Gastroesophageal sphincter (tissue), 4 donors: ENCODE measurements around the gene MAT1A. TPM values are rescaled to one million over a fixed set of nuclear protein-coding genes. Genes with fewer than 3 reads are reported as not detected.

Source experiments
- ATAC-seq: fragments of 150-250 bp; one replicate; pipeline ENCODE4 v1.9.1; 2016; ENCODE audit warnings: mild to moderate bottlenecking, moderate library complexity
- H3K27ac ChIP-seq, 4 donors: fragments of 200-600 bp; sonication (generic) in 3 of 4; 1 replicate in 3 of 4; 2 replicates in 1 of 4; pipeline ENCODE4 v1.5.1; 2016 to 2019
- H3K27me3 ChIP-seq: fragments of 200-600 bp; sonication (generic); one replicate; pipeline ENCODE4 v1.5.1; 2019
- H3K36me3 ChIP-seq, 2 donors: fragments of 200-600 bp; sonication (generic); one replicate each; pipeline ENCODE4 v1.5.1; 2019; ENCODE audit warnings: control low read depth in 1 of 2
- H3K4me1 ChIP-seq, 3 donors: fragments of 200-600 bp; sonication (generic); 1 replicate in 2 of 3; 2 replicates in 1 of 3; pipeline ENCODE4 v1.5.1; 2016 to 2019; ENCODE audit warnings: control low read depth in 2 of 3
- H3K4me3 ChIP-seq, 2 donors: fragments of 200-600 bp; sonication (generic); one replicate each; pipeline ENCODE4 v1.5.1; 2019; ENCODE audit warnings: mild to moderate bottlenecking in 1 of 2, moderate library complexity in 1 of 2
- H3K9me3 ChIP-seq, 3 donors: fragments of 200-600 bp; sonication (generic); one replicate each; pipeline ENCODE4 v1.5.1; 2017 to 2019; ENCODE audit warnings: control low read depth in 2 of 3
- EP300 ChIP-seq: sonication (generic); formaldehyde crosslinking; IDR thresholded peaks from one replicate; pipeline ENCODE4 v1.6.1; 2017; ENCODE audit warnings: antibody characterized with exemption, mild to moderate bottlenecking
- POLR2A ChIP-seq, 2 donors: fragments of 450-650 bp; IDR thresholded peaks; one replicate each; pipeline ENCODE4 v1.6.1; 2017; ENCODE audit warnings: antibody characterized with exemption in 2 of 2, mild to moderate bottlenecking in 2 of 2, moderate library complexity in 1 of 2
- POLR2AphosphoS5 ChIP-seq: sonication (generic); formaldehyde crosslinking; IDR thresholded peaks from one replicate; pipeline ENCODE4 v1.6.1; 2017; ENCODE audit warnings: antibody characterized with exemption
- WGBS, 2 donors: methylation state at CpG; one replicate each; pipeline ENCODE4 v1.1.5; 2018; ENCODE audit warnings: low coverage in 1 of 2; 5-methylcytosine and 5-hydroxymethylcytosine counted together
- total RNA-seq, 4 donors: library from RNA; depleted of rRNA; stranded (reverse); fragments of >200 nt; gene quantifications; one replicate each; pipeline ENCODE4 v1.1.0, GENCODE V29; 2016
- TF ChIP-seq, protein P1 (sequence below), 4 experiments: fragments of 200-600 bp in 2 of 4; fragments of 450-650 bp in 2 of 4; sonication (generic) in 1 of 4; IDR thresholded peaks; one replicate each; pipeline ENCODE4 v1.5.1; 2017 to 2019; ENCODE audit warnings: antibody characterized with exemption in 4 of 4, mild to moderate bottlenecking in 2 of 4, moderate library complexity in 2 of 4

MAT1A gene
- total RNA-seq, 4 donors from 2014 or later, result not detected

DNA sequence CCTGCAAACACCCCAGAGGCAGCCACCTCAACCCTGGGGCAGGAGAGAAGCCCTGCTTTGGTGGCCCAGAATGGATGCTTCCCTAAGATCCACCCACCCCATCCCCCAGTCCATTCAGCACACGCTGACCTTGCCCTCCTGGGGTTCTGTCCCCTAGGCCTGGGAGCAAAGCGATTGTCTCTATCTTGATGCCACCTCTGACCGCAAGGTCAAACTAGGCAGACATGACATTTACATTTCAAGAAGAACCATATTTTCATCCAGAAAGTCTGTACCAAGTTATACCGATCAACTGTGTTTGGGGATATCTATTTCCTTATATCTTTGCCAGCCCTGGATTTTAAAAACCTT lies 23.0 kb downstream of the MAT1A start:
- Histone ChIP-seq H3K9me3 (no peaks in the 10 kb centered on the region), H3K27ac (no peak overlapping the region), H3K4me1 (no peaks in the 10 kb centered on the region), H3K36me3 (no peaks in the 10 kb centered on the region), H3K27me3 (peaks cover 10% of the 10 kb centered on the region), H3K4me3 (no peak overlapping the region)
- 78% methylated on average over 4 of the region's 4 CpGs; no CpG with 5 or more reads in 1 of the 2 donors for WGBS, 2 donors
- TF ChIP-seq EP300, result no peak
- no peak for TF ChIP-seq POLR2AphosphoS5
- TF ChIP-seq, protein P1, sequence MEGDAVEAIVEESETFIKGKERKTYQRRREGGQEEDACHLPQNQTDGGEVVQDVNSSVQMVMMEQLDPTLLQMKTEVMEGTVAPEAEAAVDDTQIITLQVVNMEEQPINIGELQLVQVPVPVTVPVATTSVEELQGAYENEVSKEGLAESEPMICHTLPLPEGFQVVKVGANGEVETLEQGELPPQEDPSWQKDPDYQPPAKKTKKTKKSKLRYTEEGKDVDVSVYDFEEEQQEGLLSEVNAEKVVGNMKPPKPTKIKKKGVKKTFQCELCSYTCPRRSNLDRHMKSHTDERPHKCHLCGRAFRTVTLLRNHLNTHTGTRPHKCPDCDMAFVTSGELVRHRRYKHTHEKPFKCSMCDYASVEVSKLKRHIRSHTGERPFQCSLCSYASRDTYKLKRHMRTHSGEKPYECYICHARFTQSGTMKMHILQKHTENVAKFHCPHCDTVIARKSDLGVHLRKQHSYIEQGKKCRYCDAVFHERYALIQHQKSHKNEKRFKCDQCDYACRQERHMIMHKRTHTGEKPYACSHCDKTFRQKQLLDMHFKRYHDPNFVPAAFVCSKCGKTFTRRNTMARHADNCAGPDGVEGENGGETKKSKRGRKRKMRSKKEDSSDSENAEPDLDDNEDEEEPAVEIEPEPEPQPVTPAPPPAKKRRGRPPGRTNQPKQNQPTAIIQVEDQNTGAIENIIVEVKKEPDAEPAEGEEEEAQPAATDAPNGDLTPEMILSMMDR (IDR thresholded peaks at IDR 0.05), result no peak
- TF ChIP-seq POLR2A (IDR thresholded peaks at IDR 0.05), result no peak
- no peak for ATAC-seq

DNA sequence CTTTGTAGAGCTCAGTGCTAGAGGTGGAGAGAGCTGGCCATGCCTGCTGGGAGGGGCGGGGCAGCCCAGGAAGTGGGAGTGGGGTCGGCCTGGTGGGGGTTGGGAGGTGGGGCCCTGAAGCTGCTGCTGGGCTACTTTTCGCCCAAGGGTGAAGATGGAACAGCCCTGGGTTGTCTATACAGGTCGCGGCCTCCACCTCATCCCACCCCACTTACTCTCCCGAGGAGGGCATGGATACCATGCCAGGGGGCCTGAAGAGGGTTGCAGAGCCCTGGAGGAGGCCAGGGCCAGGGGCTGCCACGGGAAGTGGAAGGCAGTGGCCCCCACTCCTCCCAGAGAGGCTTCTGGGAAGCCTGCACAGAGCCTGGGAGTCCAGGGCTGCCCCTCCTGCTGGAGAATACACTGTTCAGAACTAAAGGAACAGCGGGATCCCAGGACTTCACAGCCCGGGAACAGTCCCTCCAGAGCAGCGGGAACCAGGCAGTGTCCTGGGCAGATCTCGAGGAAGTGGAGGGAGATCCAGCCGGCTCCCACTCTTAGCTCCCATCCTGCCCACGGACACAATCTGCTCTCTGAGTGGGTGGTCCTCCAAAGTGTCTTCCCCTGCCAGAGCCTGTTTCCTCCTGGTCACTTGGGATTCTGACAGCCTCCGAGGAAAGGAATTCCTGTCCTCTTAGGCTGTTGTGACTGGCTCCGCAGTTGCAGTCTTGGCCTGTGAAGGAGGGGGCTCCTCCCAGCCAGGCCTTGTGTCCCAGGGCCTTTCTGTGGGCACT lies 23.5 kb downstream of the MAT1A start:
- Histone ChIP-seq H3K4me1 (no peaks in the 10 kb centered on the region), H3K27ac (no peak overlapping the region), H3K36me3 (no peaks in the 10 kb centered on the region), H3K9me3 (no peaks in the 10 kb centered on the region), H3K27me3 (peaks cover 10% of the 10 kb centered on the region), H3K4me3 (no peak overlapping the region)
- 29% methylated on average over 7 of the region's 15 CpGs; no CpG with 5 or more reads in 1 of the 2 donors for WGBS, 2 donors
- TF ChIP-seq POLR2AphosphoS5, result no peak
- TF ChIP-seq, protein P1 (IDR thresholded peaks at IDR 0.05), result no peak
- no peak for TF ChIP-seq POLR2A (IDR thresholded peaks at IDR 0.05)
- TF ChIP-seq EP300, result no peak
- no peak for ATAC-seq

DNA sequence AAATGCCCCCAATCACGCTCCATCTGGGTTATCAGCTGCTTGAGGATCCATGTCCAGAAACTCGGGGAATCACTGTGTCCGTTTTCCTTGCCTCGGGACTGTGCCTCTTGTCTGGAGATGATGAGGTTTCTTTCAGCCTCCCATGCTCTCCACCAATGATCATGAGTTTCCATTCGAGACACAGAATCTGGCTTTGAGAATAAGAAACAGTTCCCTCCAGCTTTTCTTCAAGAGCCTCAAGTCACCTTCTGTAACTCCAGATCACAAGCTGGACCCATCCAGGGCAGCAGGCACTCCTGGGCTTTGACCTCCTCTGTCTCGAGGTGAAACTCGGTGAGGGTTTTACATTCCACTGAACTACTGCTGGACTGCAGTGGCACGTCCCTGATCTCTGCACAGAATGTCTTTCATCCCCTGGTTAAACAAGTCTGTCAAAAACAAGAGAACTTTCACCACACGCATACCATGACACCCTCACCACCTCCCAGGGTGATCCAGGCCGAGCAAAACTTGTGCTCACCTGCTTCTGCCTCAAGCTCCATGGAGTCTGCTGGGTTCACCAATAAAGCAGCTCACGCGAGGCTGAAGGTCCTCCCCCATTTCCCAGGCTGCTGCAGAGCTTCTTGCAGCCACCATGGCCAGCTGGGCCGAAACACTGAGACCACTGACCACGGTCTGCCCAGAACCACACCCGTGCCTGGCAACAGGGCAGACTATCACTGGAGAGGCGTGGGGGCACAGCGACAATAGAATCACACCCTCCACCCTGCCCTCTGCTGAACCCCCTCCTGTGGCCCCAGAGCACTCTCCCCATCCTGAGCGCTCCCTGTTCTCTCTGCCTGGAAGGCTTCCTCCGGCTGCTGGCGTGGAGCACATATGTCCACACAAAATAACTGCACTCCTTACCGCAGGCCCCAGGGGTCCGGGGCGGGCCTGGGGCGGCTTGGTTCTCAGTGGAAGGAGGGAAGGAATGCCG lies 25.1 kb downstream of the MAT1A start:
- no peak for ATAC-seq
- Histone ChIP-seq H3K27ac (no peak overlapping the region), H3K4me3 (no peak overlapping the region), H3K27me3 (peaks cover 22% of the 10 kb centered on the region), H3K9me3 (no peaks in the 10 kb centered on the region), H3K4me1 (no peaks in the 10 kb centered on the region), H3K36me3 (no peaks in the 10 kb centered on the region)
- 80 to 89% methylated on average over 2 to 13 of the region's 25 CpGs for WGBS, 2 donors
- TF ChIP-seq POLR2A (IDR thresholded peaks at IDR 0.05), result no peak
- TF ChIP-seq, protein P1 (IDR thresholded peaks at IDR 0.05), result no peak

DNA sequence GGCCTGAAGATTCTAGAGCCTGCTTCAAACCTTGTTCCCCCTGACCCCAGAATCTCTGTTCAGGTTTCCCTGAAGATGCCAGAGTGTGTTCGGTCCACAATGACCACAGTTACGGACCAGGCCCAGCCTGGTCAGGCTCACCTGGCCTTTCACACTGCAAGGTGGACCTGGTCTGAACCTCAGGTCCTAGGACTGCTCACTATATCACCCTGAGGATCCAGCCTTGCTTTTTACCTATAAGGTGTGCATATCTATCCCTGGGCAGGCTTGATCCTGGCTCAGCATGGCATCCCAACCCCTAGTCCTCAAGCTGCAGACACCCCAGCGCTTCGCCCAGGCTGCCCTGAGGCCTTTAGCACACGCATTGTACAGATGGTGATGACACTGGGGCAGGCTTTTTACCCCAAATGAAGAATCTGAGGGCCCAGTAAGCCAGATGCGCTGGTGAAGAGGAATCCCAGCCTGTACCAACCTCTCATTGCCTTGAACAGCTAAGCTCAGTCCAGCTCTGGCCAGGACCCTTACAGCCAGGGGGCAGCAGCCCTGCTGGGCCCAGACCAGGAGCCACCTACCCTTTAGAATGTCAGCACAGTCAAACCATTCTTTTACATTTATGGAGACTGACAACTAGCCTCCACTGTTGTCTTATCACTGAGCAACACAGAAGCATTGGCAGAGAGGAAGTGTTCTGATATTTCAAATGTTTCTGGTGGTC lies 28.0 kb downstream of the MAT1A start:
- no peaks in the 10 kb centered on the region for H3K4me1 ChIP-seq
- no peak for ATAC-seq
- H3K4me3 ChIP-seq, result no peak overlapping the region
- H3K27ac ChIP-seq, result no peak overlapping the region
- no peaks in the 10 kb centered on the region for H3K9me3 ChIP-seq
- H3K36me3 ChIP-seq, result no peaks in the 10 kb centered on the region
- TF ChIP-seq POLR2AphosphoS5 (no peak), EP300 (no peak), POLR2A (IDR thresholded peaks at IDR 0.05) (no peak)
- TF ChIP-seq, protein P1 (IDR thresholded peaks at IDR 0.05), result no peak
- WGBS, 2 donors, result 100% methylated on average over 2 of the region's 6 CpGs; no CpG with 5 or more reads in 1 of the 2 donors
- peaks cover 23% of the 10 kb centered on the region for H3K27me3 ChIP-seq
